ENCODE measurements around the gene AKAP6. TPM values are rescaled to one million over a fixed set of nuclear protein-coding genes. Genes with fewer than 3 reads are reported as not detected.

Gene AKAP6
- total RNA-seq, 1 donor from 2014 or later = 0.29 TPM

DNA sequence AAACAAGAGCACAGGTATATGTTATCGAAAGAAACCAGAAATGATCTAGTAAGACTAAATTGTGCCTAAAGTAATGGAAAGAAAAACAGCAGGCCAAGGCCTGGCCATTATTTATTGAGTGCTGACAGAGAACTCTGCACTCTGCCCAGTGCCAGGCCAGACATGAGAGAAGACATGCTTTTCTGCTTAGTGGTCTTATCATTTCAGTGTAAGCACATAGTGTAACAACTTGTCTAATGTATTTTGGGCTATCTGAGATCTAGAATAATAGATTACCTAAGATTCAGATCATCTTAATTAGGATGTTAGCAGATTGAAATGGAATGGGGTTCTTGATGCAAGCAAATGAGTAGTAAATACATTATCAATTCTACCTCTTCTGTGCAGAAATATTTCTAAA lies 278.3 kb downstream of the AKAP6 start:
- DNase-seq (ENCODE audit: extremely low read depth, low read depth, low spot score) = no peak

DNA sequence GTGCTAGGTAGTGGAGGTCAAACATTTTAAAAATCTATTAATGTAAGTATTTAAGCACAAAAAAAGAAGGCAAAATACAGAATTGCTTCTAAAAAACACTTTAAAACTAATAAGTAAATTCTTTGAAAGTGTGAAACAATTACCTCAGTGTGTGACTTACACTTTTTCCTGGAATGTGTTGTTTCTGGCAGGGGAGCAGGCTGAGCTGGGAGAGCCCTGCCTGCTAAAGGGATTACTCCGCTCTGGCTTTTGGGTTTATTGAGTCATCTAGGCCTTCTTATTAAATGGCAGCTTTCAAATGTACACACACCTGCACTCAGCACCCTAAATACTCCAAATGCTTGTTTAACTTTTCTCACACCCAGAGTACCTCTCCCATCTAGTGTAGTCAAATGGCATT lies 279.8 kb downstream of the AKAP6 start:
- no peak for DNase-seq (ENCODE audit: extremely low read depth, low read depth, low spot score)

DNA sequence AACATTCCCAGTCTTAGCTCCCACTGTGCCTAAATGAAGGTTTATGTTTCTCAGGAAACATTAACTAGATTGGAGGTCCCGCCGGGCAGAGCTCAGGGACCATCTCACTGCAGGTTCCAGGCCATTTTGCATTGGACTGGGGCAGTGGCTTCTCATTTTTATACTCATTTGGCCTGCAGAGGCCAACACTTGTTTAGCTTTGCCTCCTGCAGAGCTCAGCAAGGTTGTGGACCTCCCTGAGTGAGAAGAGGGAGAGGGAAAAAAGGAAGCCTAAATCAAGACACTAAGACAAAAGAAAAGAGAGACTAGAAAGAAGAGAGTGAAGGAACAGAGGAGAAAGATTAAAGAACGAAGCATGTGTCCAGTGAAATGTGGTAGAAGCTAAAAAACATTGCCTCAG lies 280.3 kb downstream of the AKAP6 start:
- no peak for DNase-seq (ENCODE audit: extremely low read depth, low read depth, low spot score)

DNA sequence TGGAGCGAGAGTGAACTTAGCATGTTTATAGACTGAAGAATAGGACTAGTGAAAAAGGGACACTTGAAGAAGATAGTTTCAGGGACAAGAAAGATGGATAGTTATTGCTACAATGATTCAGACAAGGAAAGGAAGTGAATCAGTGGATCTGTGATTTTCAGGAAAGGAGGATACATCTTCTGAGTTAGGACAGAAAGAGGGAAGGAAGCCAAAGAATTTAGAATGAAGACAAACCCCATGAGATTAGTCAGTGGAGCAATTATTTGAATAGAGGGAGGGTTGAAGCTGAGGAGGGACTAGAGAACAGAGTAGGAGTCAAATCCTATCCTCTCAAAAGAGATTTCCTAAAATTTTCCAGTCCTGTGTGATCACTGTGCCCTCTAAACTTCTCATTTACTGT lies 282.7 kb downstream of the AKAP6 start:
- no peak for DNase-seq (ENCODE audit: extremely low read depth, low read depth, low spot score)

DNA sequence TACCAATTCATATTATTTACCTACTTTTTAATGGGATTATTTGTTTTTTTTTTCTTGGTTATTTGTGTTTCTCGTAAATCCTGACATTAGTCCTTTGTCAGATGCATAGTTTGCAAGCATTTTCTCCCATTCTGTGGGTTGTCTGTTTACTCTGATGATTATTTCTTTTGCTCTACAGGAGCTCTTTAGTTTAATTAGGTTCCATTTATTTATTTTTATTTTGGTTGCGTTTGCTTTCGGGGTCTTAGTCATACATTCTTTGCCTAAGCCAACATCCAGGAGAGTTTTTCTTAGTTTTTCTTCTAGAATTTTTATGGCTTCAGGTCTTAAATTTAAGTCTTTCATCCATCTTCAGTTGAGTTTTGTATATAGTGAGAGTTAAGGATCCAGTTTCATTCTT lies 289.9 kb downstream of the AKAP6 start:
- DNase-seq (ENCODE audit: extremely low read depth, low read depth, low spot score) = no peak

DNA sequence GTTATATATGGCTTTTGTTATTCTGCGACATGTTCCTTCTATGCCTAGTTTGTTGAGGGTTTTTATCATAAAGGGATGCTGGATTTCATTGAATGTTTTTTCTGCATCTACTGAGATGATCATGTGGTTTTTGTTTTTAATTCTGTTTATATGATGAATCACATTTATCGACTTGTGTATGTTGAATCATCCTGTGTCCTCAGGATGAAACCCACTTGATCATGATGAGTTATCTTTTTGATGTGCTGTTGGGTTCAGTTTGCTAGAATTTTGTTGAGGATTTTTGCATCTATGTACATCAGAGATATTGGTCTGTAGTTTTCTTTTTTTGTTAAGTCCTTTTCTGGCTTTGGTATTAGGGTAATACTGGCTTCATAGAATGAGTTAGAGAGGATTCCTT lies 291.2 kb downstream of the AKAP6 start:
- DNase-seq (ENCODE audit: extremely low read depth, low read depth, low spot score) = no peak

DNA sequence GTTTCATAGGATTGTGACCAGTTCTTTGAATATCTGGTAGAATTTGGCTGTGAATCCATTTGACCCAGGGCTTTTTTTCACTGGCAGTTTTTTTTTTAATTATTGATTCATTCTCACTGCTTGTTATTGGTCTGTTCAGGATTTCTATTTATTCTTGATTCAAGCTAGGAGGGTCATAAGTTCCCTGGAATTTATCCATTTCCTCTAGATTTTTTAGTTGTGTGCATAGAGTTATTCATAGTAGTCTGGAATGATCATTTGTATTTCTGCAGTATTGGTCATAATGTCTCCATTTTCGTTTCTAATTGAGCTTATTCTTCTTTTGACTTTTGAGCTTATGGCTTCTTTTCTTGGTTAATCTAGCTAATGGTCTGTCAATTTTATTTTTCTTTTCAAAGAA lies 291.6 kb downstream of the AKAP6 start:
- DNase-seq (ENCODE audit: extremely low read depth, low read depth, low spot score) = no peak

DNA sequence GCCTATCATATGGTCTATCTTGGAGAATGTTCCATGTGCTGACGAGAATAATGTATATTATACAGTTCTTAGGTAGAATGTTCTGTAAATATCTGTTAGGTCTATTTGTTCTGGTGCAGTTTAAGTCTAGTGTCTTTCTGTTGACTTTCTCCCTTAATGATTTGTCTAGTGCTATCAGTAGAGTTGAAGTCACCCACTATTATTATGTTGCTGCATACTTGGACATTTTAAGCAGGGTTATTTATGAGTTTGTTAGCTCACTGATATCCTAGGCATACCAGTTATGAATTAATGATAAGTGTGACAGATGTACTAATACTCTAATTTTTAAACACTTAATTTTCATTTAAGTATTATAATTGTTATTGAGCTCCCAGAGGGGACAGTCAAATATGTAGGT lies 292.5 kb downstream of the AKAP6 start:
- DNase-seq (ENCODE audit: extremely low read depth, low read depth, low spot score) = no peak

DNA sequence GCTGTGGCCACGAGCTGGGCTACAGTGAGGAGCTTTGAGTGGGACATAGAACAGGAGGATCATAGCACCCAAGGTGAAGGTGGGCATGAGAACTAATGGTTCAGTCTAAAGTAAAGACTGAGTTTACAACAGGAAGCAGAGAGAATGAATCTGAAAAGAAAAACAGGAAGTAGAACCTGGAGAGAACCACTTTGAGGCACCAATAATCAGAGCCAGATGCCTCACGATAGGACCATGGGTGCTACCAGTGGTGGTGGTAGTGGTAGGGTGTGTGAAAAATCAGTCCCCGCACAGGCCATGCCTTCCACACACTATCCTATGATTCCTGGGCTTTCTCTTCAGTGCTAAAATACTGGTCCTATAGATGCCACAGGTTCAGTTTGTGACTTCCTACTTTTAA lies 293.6 kb downstream of the AKAP6 start:
- no peak for DNase-seq (ENCODE audit: extremely low read depth, low read depth, low spot score)

DNA sequence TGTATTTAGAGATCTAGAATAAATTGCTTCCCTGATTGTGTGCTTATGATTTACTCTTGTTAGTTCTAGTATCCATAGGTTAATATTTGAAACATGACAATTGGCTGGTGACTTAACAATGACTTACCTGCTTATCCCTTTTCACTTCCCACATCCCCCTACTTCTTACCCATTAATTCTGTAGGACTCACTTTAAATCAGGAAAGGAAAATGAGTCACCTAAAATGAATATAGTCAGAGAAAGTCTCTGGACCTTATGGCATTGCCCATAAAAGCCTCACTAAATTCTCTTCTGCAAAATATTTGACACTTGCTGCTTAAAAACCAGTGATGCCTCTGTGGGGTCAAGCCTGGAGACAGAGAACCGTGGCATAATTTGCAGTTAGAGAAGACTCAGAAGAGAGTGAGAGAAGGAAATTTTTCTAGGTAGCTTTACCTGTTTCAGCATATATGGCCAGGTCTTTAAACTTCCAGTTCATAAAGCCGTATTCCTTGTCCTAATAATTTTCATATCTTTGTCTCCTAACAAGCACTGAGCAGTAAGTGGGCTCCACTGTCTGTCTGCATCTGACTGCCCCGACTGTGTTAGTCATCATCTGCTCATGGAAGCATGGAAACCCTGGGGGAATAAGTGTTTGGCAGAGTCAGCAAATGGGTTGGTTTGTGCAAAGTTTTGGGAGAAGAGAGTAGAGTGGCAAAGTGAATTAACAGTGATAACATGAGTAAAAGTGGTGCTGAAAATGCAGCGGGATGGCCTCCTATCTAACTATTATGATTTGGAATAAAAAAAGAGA lies 294.4 kb downstream of the AKAP6 start:
- no peak for DNase-seq (ENCODE audit: extremely low read depth, low read depth, low spot score)

DNA sequence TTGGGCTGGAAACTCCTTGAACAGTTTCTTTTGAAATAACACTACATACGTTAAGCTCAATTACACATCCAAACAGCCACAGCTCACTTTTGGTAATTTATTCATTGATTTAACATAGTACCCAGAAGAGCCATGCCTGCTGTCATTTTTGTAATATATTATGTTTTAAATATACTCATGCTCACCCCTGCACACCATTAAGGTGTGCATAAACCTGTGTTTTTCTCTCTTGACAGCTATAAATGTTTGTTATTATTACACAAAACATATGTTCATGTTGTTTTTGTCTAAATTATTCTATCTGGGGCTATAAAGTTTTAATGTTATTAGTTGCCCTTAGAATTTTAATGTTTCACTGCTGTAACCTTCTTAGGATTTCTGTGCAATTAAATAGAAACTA lies 296.1 kb downstream of the AKAP6 start:
- DNase-seq (ENCODE audit: extremely low read depth, low read depth, low spot score) = no peak

DNA sequence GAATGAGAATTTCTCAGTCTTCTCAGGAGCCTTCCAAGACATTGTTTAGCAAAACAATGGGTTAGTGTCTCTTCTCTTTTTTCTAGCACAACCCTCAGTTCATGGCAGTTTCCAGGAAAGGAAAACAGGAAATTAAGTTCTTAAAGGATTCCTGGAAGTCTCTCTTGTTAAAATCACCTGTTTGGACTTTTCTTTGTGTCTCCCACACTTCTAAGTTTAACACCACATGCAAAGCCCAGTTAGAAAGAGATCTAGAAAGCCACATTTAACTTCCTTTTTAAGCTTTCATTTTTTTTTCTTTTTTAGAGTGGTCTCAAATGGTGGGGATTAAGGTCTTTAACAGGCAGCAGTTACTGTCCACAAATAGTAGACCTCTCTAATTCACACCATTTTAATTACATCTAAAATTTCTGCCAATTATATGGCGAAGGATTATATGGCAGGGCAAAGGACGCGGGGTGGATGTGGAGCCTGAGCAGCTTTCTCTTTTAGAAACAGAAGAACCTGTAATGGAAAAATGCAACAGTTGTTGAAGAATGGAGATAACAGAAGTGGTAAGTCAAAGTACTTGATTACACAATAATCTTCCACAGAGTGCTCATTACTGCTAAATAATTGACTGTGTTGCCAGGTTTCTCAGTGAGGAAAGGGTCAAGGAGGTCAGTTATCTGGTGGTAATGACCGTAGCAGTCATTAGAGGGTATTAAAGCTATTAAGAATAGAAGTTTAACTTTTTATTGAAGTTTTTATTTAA lies 298.6 kb downstream of the AKAP6 start:
- no peak for DNase-seq (ENCODE audit: extremely low read depth, low read depth, low spot score)

DNA sequence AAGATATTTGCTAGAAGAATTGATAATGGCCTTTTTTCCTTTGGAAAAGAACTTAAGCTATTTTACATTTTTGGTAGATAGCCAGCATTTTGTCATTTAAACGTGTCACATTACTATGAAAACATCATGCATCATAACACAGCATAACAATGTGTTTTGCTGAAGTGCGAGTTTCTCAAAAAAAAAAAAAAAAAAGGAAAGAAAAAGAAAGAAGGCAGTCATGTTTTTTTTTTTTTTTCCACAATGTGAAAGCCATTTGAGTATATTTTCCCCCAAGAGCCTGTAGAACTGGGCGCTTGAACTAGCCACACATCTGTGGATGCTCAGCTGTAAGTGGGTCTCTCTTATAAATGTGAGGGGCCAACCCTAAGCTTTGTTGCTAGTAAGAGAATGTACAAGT lies 300.1 kb downstream of the AKAP6 start:
- DNase-seq (ENCODE audit: extremely low read depth, low read depth, low spot score) = no peak

DNA sequence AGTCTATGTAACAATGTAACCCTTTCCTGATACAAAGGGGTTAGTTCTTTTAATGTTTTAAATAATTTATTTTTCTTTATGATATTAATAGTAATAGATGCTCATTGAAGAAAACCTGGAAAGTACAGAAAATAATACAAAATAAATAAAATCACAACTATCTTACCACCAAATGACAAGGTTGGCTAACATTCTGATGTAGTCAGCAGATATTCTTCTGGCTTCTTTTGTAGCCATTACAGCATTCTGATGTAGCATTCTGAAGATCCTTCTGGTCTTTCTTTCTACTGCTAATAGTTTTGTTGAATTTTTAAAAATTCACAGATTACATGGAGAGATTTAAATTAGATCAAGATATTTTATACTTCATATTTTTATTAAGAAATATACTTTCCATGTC lies 301.6 kb downstream of the AKAP6 start:
- no peak for DNase-seq (ENCODE audit: extremely low read depth, low read depth, low spot score)

DNA sequence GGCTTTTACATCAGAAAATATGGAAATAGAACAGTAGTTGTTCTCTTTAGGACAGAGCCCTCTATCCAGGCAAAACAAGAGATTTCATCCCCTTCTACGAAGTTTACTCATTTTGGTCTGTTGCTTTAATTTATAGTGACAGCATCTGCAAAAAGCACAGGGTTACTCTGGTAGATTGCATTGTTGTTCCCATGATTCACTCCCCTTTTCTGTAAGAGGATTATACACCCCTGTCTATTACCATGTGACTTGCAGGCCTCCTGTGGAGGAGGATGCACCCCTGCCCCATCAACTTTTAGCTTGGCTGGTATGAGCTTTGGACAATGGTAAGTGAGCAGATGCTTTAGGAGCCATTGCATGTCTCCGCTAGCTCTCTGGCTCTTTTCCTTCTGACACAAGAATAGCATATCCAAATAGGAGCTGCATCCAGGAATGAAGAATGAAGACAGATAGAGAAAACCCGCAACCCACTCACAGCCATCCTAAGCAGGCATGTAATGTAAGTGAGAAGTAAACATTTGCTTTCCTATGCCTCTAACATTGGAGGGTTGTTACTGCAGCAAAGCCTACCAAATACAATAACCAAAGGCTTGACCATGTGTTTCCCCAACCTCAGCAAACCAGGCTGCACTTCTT lies 304.2 kb downstream of the AKAP6 start:
- no peak for DNase-seq (ENCODE audit: extremely low read depth, low read depth, low spot score)

DNA sequence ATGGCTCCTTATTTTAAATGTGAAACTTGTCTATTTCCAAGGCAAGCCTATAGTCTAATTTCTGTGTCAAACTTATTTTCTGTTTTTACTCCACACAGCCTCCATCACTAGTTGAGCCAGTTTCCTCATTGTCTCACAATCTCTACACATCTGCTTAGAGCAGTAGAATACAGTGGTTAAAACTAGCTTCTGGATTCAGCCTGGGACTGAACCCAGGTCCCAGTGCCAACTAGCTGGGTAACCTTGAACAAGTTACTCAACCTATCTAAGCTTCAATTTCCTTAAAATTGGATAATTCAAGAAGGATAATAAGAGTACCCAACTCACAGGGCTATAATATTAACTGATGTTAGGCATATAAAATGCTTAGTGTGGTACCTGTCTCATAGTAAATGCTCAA lies 304.8 kb downstream of the AKAP6 start:
- DNase-seq (ENCODE audit: extremely low read depth, low read depth, low spot score) = no peak

DNA sequence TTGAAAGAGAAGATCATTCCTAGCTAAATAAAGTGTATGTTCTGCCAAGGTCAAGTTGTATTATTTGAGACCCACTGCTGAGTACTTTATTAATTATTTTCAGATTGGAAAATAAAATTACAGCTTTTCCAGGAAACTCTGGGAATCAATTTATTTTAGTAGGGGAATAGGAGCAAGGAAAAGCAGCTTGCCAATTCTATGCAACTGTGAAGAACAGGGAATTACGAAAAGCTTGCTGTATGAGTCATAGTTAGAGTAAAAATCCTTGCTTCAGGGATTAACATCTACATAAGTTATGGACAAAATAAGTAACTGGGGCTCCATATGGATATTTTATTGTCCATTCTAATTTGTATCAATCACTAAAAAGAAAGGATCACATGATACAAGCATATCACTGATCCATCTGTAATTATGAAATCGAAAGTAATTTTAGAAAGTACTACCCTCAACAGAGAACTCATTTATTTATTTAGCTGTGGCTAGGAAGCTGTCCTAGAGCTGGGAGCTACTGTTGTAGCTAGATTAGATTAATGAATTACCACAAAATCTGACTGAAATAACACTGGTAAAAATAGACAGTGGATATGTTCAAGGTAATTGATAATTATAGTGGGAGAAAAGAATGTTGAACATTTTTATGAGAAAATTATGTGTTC lies 306.1 kb downstream of the AKAP6 start:
- no peak for DNase-seq (ENCODE audit: extremely low read depth, low read depth, low spot score)

DNA sequence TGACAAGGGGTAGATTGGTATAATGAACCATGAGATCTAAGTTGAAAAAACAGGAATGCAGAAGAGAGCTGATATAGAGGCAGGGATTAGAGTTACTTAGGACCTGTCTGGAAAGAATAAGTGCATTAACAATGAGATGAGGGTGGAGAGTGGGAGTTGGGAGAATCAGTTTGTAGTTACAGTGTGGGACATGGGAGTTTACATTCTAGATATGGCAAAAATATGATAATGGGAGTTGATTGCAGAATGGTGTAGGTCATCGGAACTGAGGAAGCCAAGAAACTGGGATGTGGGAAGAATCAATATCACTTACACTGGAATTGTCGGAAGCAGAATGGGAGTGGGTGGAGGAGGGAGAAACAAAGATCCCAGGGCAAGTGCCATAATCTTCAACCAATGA lies 308.5 kb downstream of the AKAP6 start:
- DNase-seq (ENCODE audit: extremely low read depth, low read depth, low spot score) = no peak

DNA sequence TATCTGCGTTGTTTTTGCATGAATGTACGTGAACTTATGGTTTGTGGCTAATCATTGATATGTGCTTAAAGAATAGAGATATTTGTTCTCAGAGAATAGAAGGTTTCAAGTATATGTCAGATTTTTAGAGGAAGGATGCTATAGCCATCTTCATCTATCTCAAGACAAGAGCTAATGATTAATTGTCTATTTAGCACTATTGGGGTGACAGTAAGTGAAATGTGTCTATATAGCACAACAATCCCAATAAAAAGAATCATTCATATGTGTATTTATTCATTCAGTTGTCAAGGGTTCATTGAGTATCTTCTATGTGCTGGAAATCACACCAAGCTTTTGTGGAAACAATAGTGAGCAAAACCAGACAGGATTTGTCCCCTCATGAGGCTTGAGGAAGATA lies 310.1 kb downstream of the AKAP6 start:
- no peak for DNase-seq (ENCODE audit: extremely low read depth, low read depth, low spot score)

DNA sequence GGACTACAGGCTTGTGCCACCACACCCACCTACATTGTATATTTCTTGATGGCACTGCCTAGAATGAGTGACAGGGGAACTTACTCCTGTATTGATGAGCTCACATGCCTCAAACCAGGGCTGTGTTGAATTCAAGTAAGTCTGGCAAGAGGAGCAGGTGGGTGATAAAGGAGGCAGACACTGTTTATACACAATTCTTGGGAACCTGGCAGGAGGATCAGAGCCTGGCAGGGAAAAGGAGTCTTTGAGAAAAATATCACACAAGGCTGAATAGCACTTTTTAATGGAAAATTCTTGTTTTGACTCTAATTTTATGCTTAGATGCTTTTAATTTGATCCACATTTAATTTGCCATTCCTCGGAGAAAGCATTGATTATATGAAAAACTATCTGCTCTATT lies 316.5 kb downstream of the AKAP6 start:
- DNase-seq (ENCODE audit: extremely low read depth, low read depth, low spot score) = no peak

DNA sequence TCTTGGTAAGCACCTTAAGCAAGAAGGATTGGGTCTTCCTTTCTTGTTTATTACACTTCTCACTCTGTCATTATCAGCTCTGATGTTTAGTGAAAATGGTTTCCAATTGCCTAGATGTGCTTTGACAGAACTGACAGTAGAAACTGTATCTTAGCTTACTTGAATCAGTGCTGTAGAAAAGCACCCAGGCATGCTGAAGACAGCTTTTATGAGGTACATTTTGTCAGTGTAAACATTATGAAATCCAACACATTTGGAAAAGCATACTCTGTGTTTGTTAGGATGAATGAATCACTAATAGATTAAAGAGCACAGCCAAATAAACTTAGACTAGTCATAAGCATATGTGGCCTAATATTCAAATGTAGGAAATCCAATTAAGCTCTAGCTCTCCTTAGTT lies 319.3 kb downstream of the AKAP6 start:
- DNase-seq (ENCODE audit: extremely low read depth, low read depth, low spot score) = no peak

All from glomerular endothelial cell (primary cell).